MM.1S (cell line): ENCODE measurements around the gene HAGHL.

ENCODE experiments used
- DNase-seq: peaks from one replicate; pipeline ENCODE4 v3.0.0-alpha.2; 2015
- H2AFZ ChIP-seq: fragments of 300-600 bp; sonication (generic); 2 replicates; pipeline ENCODE4 v1.6.0; 2016; ENCODE audit warnings: antibody characterized with exemption, low read length
- H3F3A ChIP-seq: fragments of 300-600 bp; sonication (generic); 2 replicates; pipeline ENCODE4 v1.6.1; 2016; ENCODE audit warnings: mild to moderate bottlenecking, antibody characterized with exemption, low read length, moderate library complexity, mixed read lengths; ENCODE audit not compliant: insufficient read depth
- H3K27ac ChIP-seq: fragments of 300-600 bp; sonication (generic); 2 replicates; pipeline ENCODE4 v1.5.1; 2016; ENCODE audit warnings: mild to moderate bottlenecking, low read length
- H3K27me3 ChIP-seq: fragments of 300-600 bp; sonication (generic); replicated peaks from 2 replicates; pipeline ENCODE4 v1.6.0; 2016; ENCODE audit warnings: low read length; ENCODE audit not compliant: insufficient read depth
- H3K36me3 ChIP-seq: fragments of 300-600 bp; sonication (generic); replicated peaks from 2 replicates; pipeline ENCODE4 v1.6.1; 2016; ENCODE audit warnings: mild to moderate bottlenecking, low read length, mixed read lengths; ENCODE audit not compliant: insufficient read depth
- H3K4me1 ChIP-seq: fragments of 300-600 bp; sonication (generic); 2 replicates; pipeline ENCODE4 v1.6.1; 2016; ENCODE audit warnings: low read length, mixed read lengths
- H3K4me2 ChIP-seq: fragments of 300-600 bp; sonication (generic); 2 replicates; pipeline ENCODE4 v1.6.0; 2016; ENCODE audit warnings: low read depth, low read length
- H3K4me3 ChIP-seq: fragments of 300-600 bp; sonication (generic); 2 replicates; pipeline ENCODE4 v1.5.1; 2016; ENCODE audit warnings: low read length, mixed read lengths
- H3K79me2 ChIP-seq: fragments of 300-600 bp; sonication (generic); 2 replicates; pipeline ENCODE4 v1.6.1; 2016; ENCODE audit warnings: mixed run types, low read length, mixed read lengths
- H3K9ac ChIP-seq: fragments of 300-600 bp; sonication (generic); 2 replicates; pipeline ENCODE4 v1.6.1; 2016; ENCODE audit warnings: low read length, mixed read lengths
- H3K9me2 ChIP-seq: fragments of 300-600 bp; sonication (generic); replicated peaks from 2 replicates; pipeline ENCODE4 v1.6.1; 2016; ENCODE audit warnings: mild to moderate bottlenecking, low read length, mixed read lengths; ENCODE audit not compliant: insufficient read depth
- H3K9me3 ChIP-seq: fragments of 300-600 bp; sonication (generic); replicated peaks from 2 replicates; pipeline ENCODE4 v1.6.1; 2016; ENCODE audit warnings: mild to moderate bottlenecking, low read length, mixed read lengths; ENCODE audit not compliant: insufficient read depth
- H4K20me1 ChIP-seq: fragments of 300-600 bp; sonication (generic); 2 replicates; pipeline ENCODE4 v1.6.1; 2016; ENCODE audit warnings: mild to moderate bottlenecking, low read length, moderate library complexity, mixed read lengths; ENCODE audit not compliant: insufficient read depth
- EZH2 ChIP-seq: fragments of 300-600 bp; sonication (generic); optimal IDR thresholded peaks from 2 replicates; pipeline ENCODE3; 2017; ENCODE audit warnings: low read depth, mild to moderate bottlenecking, antibody characterized with exemption, low read length, mixed read lengths
- EZH2phosphoT487 ChIP-seq: fragments of 300-600 bp; sonication (generic); IDR thresholded peaks from 2 replicates; pipeline ENCODE4 v1.6.1; 2018; ENCODE audit warnings: antibody characterized with exemption, low read length
- TF ChIP-seq, protein P1 (sequence below): fragments of 300-600 bp; sonication (generic); IDR thresholded peaks from 2 replicates; pipeline ENCODE4 v1.5.1; 2016; ENCODE audit warnings: antibody characterized with exemption, low read length, mixed read lengths

The HAGHL gene

GRCh38 chr16:765488-765865 lies 38.6 kb downstream of the HAGHL start:
- no peaks in the 10 kb centered on the region for H4K20me1 ChIP-seq
- no peaks in the 10 kb centered on the region for H3K4me1 ChIP-seq
- no peak overlapping the region for H2AFZ ChIP-seq
- no peaks in the 10 kb centered on the region for H3K36me3 ChIP-seq
- H3K9me2 ChIP-seq, result no peaks in the 10 kb centered on the region
- peaks cover 34% of the 10 kb centered on the region for H3K27me3 ChIP-seq
- H3K79me2 ChIP-seq, result no peaks in the 10 kb centered on the region
- H3K9ac ChIP-seq, result no peak overlapping the region
- no peak overlapping the region for H3K4me3 ChIP-seq
- no peaks in the 10 kb centered on the region for H3K9me3 ChIP-seq
- no peak overlapping the region for H3K4me2 ChIP-seq
- H3F3A ChIP-seq, result no peaks in the 10 kb centered on the region
- no peak for DNase-seq
- H3K27ac ChIP-seq, result no peak overlapping the region
- TF ChIP-seq EZH2 (no peak), EZH2phosphoT487 (no peak)
- TF ChIP-seq, protein P1, sequence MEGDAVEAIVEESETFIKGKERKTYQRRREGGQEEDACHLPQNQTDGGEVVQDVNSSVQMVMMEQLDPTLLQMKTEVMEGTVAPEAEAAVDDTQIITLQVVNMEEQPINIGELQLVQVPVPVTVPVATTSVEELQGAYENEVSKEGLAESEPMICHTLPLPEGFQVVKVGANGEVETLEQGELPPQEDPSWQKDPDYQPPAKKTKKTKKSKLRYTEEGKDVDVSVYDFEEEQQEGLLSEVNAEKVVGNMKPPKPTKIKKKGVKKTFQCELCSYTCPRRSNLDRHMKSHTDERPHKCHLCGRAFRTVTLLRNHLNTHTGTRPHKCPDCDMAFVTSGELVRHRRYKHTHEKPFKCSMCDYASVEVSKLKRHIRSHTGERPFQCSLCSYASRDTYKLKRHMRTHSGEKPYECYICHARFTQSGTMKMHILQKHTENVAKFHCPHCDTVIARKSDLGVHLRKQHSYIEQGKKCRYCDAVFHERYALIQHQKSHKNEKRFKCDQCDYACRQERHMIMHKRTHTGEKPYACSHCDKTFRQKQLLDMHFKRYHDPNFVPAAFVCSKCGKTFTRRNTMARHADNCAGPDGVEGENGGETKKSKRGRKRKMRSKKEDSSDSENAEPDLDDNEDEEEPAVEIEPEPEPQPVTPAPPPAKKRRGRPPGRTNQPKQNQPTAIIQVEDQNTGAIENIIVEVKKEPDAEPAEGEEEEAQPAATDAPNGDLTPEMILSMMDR, result no peak

GRCh38 chr16:766008-766819 lies 39.3 kb downstream of the HAGHL start:
- no peak overlapping the region for H3K4me3 ChIP-seq
- no peaks in the 10 kb centered on the region for H3F3A ChIP-seq
- no peaks in the 10 kb centered on the region for H3K36me3 ChIP-seq
- H3K27me3 ChIP-seq, result peaks cover 32% of the 10 kb centered on the region
- no peak overlapping the region for H3K4me2 ChIP-seq
- no peaks in the 10 kb centered on the region for H3K9me2 ChIP-seq
- H3K9ac ChIP-seq, result no peak overlapping the region
- H3K27ac ChIP-seq, result no peak overlapping the region
- H3K79me2 ChIP-seq, result no peaks in the 10 kb centered on the region
- no peak for DNase-seq
- TF ChIP-seq EZH2 (no peak), EZH2phosphoT487 (no peak)
- TF ChIP-seq, protein P1, result no peak
- H3K4me1 ChIP-seq, result no peaks in the 10 kb centered on the region
- no peaks in the 10 kb centered on the region for H4K20me1 ChIP-seq
- H3K9me3 ChIP-seq, result no peaks in the 10 kb centered on the region
- no peak overlapping the region for H2AFZ ChIP-seq

DNA sequence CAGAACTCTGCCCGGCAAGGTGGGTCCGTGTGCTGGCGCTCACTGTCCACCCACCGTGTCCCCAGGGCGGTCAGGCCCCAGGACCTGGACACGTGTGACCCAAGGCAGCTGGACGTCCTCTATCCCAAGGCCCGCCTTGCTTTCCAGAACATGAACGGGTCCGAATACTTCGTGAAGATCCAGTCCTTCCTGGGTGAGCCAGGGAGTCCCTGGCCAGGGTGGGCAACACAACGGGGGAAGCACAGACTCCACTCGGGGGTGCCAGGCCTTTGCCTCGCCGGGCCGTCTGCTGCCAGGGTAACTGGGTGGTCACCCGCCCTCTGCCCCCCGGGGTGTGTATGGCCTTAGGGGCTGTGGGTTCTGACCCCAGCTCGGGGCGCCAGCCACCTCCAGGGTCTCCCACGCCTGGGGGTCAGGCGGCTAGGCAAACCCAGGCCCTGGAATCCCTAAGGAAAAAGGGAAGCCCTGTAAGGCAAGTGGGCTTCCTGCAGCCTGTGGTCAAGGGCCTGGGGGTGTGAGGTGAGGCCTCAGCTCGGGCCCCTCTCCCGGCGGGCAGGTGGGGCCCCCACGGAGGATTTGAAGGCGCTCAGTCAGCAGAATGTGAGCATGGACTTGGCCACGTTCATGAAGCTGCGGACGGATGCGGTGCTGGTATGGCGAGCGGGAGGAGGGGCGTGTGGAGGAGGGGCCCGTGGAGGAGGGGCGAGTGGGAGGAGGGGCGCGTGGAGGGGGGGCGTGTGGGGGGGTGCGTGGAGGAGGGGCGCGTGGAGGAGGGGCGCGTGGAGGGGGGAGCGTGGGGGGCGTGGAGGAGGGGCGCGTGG lies 40.1 kb downstream of the HAGHL start:
- no peaks in the 10 kb centered on the region for H3K36me3 ChIP-seq
- no peaks in the 10 kb centered on the region for H3K4me1 ChIP-seq
- no peaks in the 10 kb centered on the region for H3F3A ChIP-seq
- H3K27me3 ChIP-seq, result peaks cover 31% of the 10 kb centered on the region
- no peaks in the 10 kb centered on the region for H4K20me1 ChIP-seq
- no peak overlapping the region for H3K4me3 ChIP-seq
- no peak overlapping the region for H3K4me2 ChIP-seq
- DNase-seq, result no peak
- no peak overlapping the region for H3K27ac ChIP-seq
- H2AFZ ChIP-seq, result no peak overlapping the region
- H3K79me2 ChIP-seq, result no peaks in the 10 kb centered on the region
- H3K9me2 ChIP-seq, result no peaks in the 10 kb centered on the region
- TF ChIP-seq, protein P1, result no peak
- no peak for TF ChIP-seq EZH2
- TF ChIP-seq EZH2phosphoT487, result no peak
- H3K9ac ChIP-seq, result no peak overlapping the region
- H3K9me3 ChIP-seq, result no peaks in the 10 kb centered on the region
